Esophagus squamous epithelium (tissue), 4 donors: ENCODE measurements around the gene BCKDHB.

ENCODE experiments used
- POLR2A ChIP-seq, 4 donors: fragments of 450-650 bp; IDR thresholded peaks; one replicate each; pipeline ENCODE4 v1.6.1; 2017; ENCODE audit warnings: antibody characterized with exemption in 4 of 4, mild to moderate bottlenecking in 4 of 4, moderate library complexity in 3 of 4
- TF ChIP-seq, protein P1 (sequence below), 6 experiments: fragments of 450-650 bp in 4 of 6; fragments of 200-600 bp in 2 of 6; sonication (generic) in 2 of 6; IDR thresholded peaks; one replicate each; pipeline ENCODE4 v1.5.1; 2016 to 2019; ENCODE audit warnings: antibody characterized with exemption in 6 of 6, mild to moderate bottlenecking in 4 of 6, moderate library complexity in 4 of 6

DNA sequence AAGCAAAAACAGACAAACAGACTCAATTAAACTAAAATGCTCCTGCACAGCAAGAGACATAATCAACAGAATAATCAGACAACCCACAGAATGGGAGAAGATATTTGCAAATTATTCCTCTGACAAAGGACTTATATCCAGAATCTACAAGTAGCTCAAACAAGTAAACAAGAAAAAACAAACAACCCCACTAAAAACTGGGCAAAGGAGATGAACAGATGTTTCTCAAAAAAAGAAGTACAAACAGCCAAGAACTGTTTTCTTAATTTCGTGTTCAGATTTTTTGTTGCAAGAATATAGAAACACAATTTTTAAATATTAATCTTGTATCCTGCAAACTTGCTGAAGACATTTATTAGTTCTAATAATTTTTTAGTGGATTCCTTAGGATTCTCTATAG lies 274.1 kb downstream of the BCKDHB start:
- TF ChIP-seq, protein P1, sequence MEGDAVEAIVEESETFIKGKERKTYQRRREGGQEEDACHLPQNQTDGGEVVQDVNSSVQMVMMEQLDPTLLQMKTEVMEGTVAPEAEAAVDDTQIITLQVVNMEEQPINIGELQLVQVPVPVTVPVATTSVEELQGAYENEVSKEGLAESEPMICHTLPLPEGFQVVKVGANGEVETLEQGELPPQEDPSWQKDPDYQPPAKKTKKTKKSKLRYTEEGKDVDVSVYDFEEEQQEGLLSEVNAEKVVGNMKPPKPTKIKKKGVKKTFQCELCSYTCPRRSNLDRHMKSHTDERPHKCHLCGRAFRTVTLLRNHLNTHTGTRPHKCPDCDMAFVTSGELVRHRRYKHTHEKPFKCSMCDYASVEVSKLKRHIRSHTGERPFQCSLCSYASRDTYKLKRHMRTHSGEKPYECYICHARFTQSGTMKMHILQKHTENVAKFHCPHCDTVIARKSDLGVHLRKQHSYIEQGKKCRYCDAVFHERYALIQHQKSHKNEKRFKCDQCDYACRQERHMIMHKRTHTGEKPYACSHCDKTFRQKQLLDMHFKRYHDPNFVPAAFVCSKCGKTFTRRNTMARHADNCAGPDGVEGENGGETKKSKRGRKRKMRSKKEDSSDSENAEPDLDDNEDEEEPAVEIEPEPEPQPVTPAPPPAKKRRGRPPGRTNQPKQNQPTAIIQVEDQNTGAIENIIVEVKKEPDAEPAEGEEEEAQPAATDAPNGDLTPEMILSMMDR (IDR thresholded peaks at IDR 0.05) = no peak
- TF ChIP-seq POLR2A (IDR thresholded peaks at IDR 0.05) = no peak
